Endothelial cell of umbilical vein (primary cell): ENCODE measurements around the gene TBC1D9. TPM values are rescaled to one million over a fixed set of nuclear protein-coding genes. Genes with fewer than 3 reads are reported as not detected.

Experiments
- BruUV-seq: library from RNA; stranded (reverse); fragments of 400-500 nt; replicated peaks from 2 replicates; lab custom pipeline; 2021; lab: Mats Ljungman, UMichigan
- CTCF ChIA-PET: fragments of 300-600, 350-600 bp; sonication (Branson Sonifier 250); formaldehyde crosslinking; loops from one replicate; lab custom pipeline; 2021; ENCODE audit warnings: antibody characterized with exemption, inconsistent platforms; lab: Charles Lee
- POLR2A ChIA-PET: fragments of 300-600, 350-600 bp; sonication (Branson Sonifier 250); formaldehyde crosslinking; loops from one replicate; lab custom pipeline; 2021; ENCODE audit warnings: antibody characterized with exemption, inconsistent platforms; lab: Charles Lee
- DNase-seq: peaks from one replicate; pipeline ENCODE4 v3.0.0-alpha.2; 2011; ENCODE audit warnings: low read depth, low spot score
- FAIRE-seq: peaks from 2 replicates; lab custom pipeline; 2011; peaks lifted over from hg19 to GRCh38; lab: Jason Lieb, UNC
- H2AFZ ChIP-seq: 2 replicates; pipeline ENCODE4 v1.6.0; 2012; ENCODE audit warnings: low read depth, low read length, control low read depth, inconsistent platforms
- H3K27ac ChIP-seq: 2 replicates; pipeline ENCODE4 v1.5.1; 2011; ENCODE audit warnings: low read depth, mild to moderate bottlenecking, control low read depth, low read length, moderate library complexity; ENCODE audit not compliant: insufficient read depth
- H3K27me3 ChIP-seq, 2 experiments: 2 replicates each; pipeline versions ENCODE4 v1.6.0 to v1.6.1; 2011; ENCODE audit warnings: low read length in 2 of 2, mixed read lengths in 1 of 2; ENCODE audit not compliant: control insufficient read depth in 2 of 2, insufficient read depth in 2 of 2
- H3K36me3 ChIP-seq, 2 experiments: 2 replicates in 1 of 2; 3 replicates in 1 of 2; pipeline ENCODE4 v1.5.1; 2011; ENCODE audit warnings: low read length in 2 of 2, mild to moderate bottlenecking in 1 of 2, moderate library complexity in 1 of 2; ENCODE audit not compliant: control insufficient read depth in 2 of 2, insufficient read depth in 2 of 2; ENCODE audit errors: extremely low read depth in 1 of 2
- H3K4me1 ChIP-seq: 3 replicates; pipeline ENCODE4 v1.5.1; 2011; ENCODE audit warnings: mild to moderate bottlenecking, low read length; ENCODE audit not compliant: control insufficient read depth, insufficient read depth; ENCODE audit errors: extremely low read depth
- H3K4me2 ChIP-seq: 2 replicates; pipeline ENCODE4 v1.6.1; 2011; ENCODE audit warnings: low read length, control low read depth, mixed read lengths; ENCODE audit not compliant: insufficient read depth
- H3K4me3 ChIP-seq, 3 experiments: fragments of 200-600 bp in 1 of 3; sonication (generic), shearing (Covaris generic) in 1 of 3; replicated peaks in 1 of 3; 2 replicates each; pipeline ENCODE4 v1.5.1; 2011 to 2016; ENCODE audit warnings: control low read depth in 3 of 3, low read length in 3 of 3, mild to moderate bottlenecking in 2 of 3, inconsistent platforms in 1 of 3, low read depth in 1 of 3, moderate library complexity in 1 of 3; ENCODE audit not compliant: insufficient read depth in 1 of 3
- H3K79me2 ChIP-seq: 2 replicates; pipeline ENCODE4 v1.6.0; 2012; ENCODE audit warnings: low read length, inconsistent platforms; ENCODE audit not compliant: control insufficient read depth, insufficient read depth
- H3K9ac ChIP-seq: replicated peaks from 2 replicates; pipeline ENCODE3; 2011; ENCODE audit warnings: low read length, control low read depth; ENCODE audit not compliant: insufficient read depth; ENCODE audit errors: extremely low read depth
- H3K9me1 ChIP-seq: replicated peaks from 3 replicates; pipeline ENCODE4 v1.6.0; 2011; ENCODE audit warnings: mild to moderate bottlenecking, low read length; ENCODE audit not compliant: control insufficient read depth, insufficient read depth; ENCODE audit errors: extremely low read depth
- H3K9me3 ChIP-seq: replicated peaks from 2 replicates; pipeline ENCODE4 v1.5.1; 2012; ENCODE audit warnings: low read length, inconsistent platforms; ENCODE audit not compliant: control insufficient read depth, insufficient read depth
- H4K20me1 ChIP-seq: replicated peaks from 2 replicates; pipeline ENCODE3; 2011; ENCODE audit warnings: mild to moderate bottlenecking, low read length; ENCODE audit not compliant: control insufficient read depth, insufficient read depth; ENCODE audit errors: extremely low read depth
- EZH2 ChIP-seq: IDR thresholded peaks from 2 replicates; pipeline ENCODE4 v1.6.1; 2012; ENCODE audit warnings: borderline replicate concordance, low read depth, mild to moderate bottlenecking, moderate library complexity, low read length, inconsistent platforms; ENCODE audit not compliant: severe bottlenecking
- FOS ChIP-seq: IDR thresholded peaks from 2 replicates; pipeline ENCODE4 v1.6.1; 2011; ENCODE audit warnings: mild to moderate bottlenecking, low read length, moderate library complexity, borderline replicate concordance; ENCODE audit not compliant: insufficient read depth
- GATA2 ChIP-seq: IDR thresholded peaks from 2 replicates; pipeline ENCODE4 v1.7.0; 2011; ENCODE audit warnings: low read depth, mild to moderate bottlenecking, moderate library complexity, mixed read lengths, low read length; ENCODE audit not compliant: insufficient read length, insufficient read depth
- JUN ChIP-seq: IDR thresholded peaks from 2 replicates; pipeline ENCODE4 v1.6.1; 2011; ENCODE audit warnings: borderline replicate concordance, low read depth; ENCODE audit not compliant: insufficient read length, insufficient read depth
- MYC ChIP-seq: IDR thresholded peaks from one replicate; pipeline ENCODE4 v1.6.1; 2011; ENCODE audit warnings: mild to moderate bottlenecking, low read depth, low read length
- POLR2A ChIP-seq: IDR thresholded peaks from 2 replicates; pipeline ENCODE4 v1.6.1; 2012; ENCODE audit warnings: low read depth, mild to moderate bottlenecking, control low read depth, low read length
- POLR2AphosphoS5 ChIP-seq: IDR thresholded peaks from 2 replicates; pipeline ENCODE4 v1.6.1; 2012; ENCODE audit warnings: low read depth, mild to moderate bottlenecking, control low read depth, low read length, moderate library complexity; ENCODE audit not compliant: insufficient read depth
- dilution Hi-C: fragments of 300-500 bp; cut with MboI; formaldehyde crosslinking; loops from one replicate; pipeline ENCODE4 v1.15.0; 2019; ENCODE audit warnings: low sequenced_read_pairs; ENCODE audit not compliant: extremely low pct_ligation_motif_present
- intact Hi-C: fragments of 100-400 bp; cut with micrococcal nuclease; formaldehyde crosslinking; loops from one replicate; pipeline ENCODE4 v1.10.0; 2022
- polyA plus RNA-seq, 4 experiments: library from polyadenylated mRNA; depleted of rRNA in 3 of 4; stranded (reverse) in 3 of 4; unstranded in 1 of 4; fragments of >200 nt; gene quantifications; 2 replicates each; pipeline versions ENCODE4 v1.2.1 to v1.2.3, GENCODE V29; 2011 to 2012; ENCODE audit warnings: missing spikeins in 1 of 4
- total RNA-seq: library from RNA; stranded (reverse); gene quantifications from 2 replicates; pipeline ENCODE4 v1.2.3, GENCODE V29; 2021
- TF ChIP-seq, protein P1 (sequence below): IDR thresholded peaks from 2 replicates; pipeline ENCODE4 v1.6.1; 2011; ENCODE audit not compliant: insufficient read depth, insufficient read length

Gene TBC1D9
- total and polyA plus RNA-seq, 2 donors (not counting 3 experiments of a cell fraction or from before 2014, with no cell fraction given) = 21.7 to 45.3 TPM

DNA sequence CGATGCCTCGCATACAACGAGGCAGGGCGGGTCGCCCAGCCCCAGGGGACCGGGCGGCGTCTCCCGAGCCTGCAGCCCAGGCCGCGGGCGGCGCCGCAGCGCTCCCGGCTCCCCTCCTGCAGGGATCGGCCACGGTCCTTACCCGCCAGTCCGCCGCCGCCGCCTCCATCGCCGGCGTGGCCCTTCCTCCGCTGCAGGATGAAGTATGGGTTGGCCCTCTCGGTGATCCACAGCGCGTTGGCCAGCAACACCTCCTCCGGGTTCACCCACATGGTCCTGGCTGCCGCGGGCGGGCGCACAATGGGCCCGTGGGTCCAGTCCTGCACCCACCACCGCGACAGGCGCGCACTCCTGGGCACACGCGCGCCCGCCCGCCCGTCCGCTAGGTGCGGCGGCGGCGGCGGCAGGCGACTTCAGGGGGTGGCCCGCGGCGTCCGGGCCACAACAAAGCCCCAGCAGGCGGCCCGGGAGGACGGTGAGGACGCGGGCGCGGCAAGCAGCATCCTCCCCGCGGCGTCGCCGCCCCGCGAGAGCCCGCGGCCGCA is 339 bp downstream of the TBC1D9 start:
- ChIA-PET CTCF (interaction anchor here (0.8 to 1.6 kb wide), 13 partner anchors 13 to 396 kb away, joined by 3 to 9 read pairs (median 4); partner anchors contain the start of gene SCOC), POLR2A (interaction anchor here (1.1 to 1.8 kb wide), 4 partner anchors 8 to 65 kb away, joined by 3 to 17 read pairs (median 4); no protein-coding TSS in a partner anchor)
- no peaks in the 10 kb centered on the region for H3K9me1 ChIP-seq
- H4K20me1 ChIP-seq = no peaks in the 10 kb centered on the region
- peak overlapping the region; percentile 98 for H3K27ac ChIP-seq
- H3K36me3 ChIP-seq = no peaks in the 10 kb centered on the region
- intact Hi-C loops (loop anchor here (1.0 to 5.0 kb wide), 8 partner anchors 19 to 383 kb away; partner anchors contain the start of genes ELMOD2 and SCOC), dilution Hi-C loops (no loop called here)
- H3K9me3 ChIP-seq = no peaks in the 10 kb centered on the region
- FAIRE-seq = peak; percentile 42
- H3K79me2 ChIP-seq = peaks cover 37% of the 10 kb centered on the region
- peak overlapping the region; percentile 69 to 89 (median 79) for H3K4me3 ChIP-seq
- TF ChIP-seq EZH2 (no peak), GATA2 (no peak), MYC (no peak)
- no peaks in the 10 kb centered on the region for H3K27me3 ChIP-seq
- peak overlapping the region; percentile 77 for H2AFZ ChIP-seq
- peak overlapping the region; percentile 95 for H3K4me2 ChIP-seq
- peak overlapping the region; percentile 98 for H3K9ac ChIP-seq
- BruUV-seq = no TSS peak
- peak; percentile 70 for DNase-seq
- H3K4me1 ChIP-seq = peaks cover 14% of the 10 kb centered on the region

DNA sequence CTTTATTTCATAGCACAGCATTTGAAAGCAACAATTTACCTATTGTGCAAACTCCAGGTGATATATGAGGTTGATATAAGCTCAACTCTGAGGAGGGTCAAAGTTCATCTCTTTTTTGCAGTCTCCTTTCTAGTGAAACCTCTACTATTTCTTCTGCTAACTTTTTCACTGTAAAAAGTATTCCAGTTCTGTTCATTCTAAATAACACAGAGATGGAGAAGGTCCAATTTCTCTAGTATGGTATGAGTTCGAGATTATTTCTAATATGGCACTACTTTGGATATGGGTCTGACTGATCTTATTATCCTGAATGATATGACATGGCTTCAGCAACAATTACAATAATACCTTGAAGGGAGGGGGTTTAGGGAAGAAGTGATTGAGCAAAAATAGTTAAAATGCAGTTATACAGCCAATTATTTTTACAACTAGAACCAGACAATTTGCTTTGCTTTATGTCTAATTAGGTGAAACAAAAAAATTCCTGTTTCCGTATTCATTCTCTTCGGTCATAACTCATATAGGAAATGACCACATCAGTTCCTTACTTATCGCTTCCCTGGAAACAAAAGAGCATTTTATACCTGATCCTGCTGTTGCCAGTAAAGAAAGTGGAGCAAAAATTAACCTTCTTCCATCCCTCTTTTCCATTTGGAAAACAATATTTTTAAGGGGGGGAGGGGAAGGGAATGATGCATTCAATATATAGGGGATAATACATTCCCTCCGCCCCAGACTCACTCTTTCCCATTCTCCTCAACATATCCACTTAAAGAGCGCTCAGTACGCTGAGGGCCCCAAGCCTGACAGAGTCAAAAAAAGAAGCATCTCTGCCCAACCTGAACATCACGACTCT is 1.0 kb downstream of the TBC1D9 start:
- dilution Hi-C loops (no loop called here), intact Hi-C loops (loop anchor here (1.0 to 5.0 kb wide), 3 partner anchors 18 to 117 kb away; no protein-coding TSS in a partner anchor)
- Histone ChIP-seq H3K9me3 (no peaks in the 10 kb centered on the region), H3K4me3 (peak overlapping the region; percentile 69 to 89 (median 79)), H3K27ac (peak overlapping the region; percentile 98), H2AFZ (peak overlapping the region; percentile 77), H3K79me2 (peaks cover 41% of the 10 kb centered on the region), H3K9me1 (no peaks in the 10 kb centered on the region), H3K27me3 (no peaks in the 10 kb centered on the region), H3K4me1 (peaks cover 14% of the 10 kb centered on the region), H3K4me2 (peak overlapping the region; percentile 95), H3K36me3 (no peaks in the 10 kb centered on the region), H3K9ac (peak overlapping the region; percentile 98), H4K20me1 (no peaks in the 10 kb centered on the region)
- FAIRE-seq (peak; percentile 47), DNase-seq (peak; percentile 71)
- POLR2A ChIA-PET = no interaction called here
- CTCF ChIA-PET = interaction anchor here (1.8 kb wide), 1 partner anchor 12 kb away, joined by 7 read pairs; no protein-coding TSS in a partner anchor
- no peak for TF ChIP-seq POLR2AphosphoS5
- peak; percentile 29 for TF ChIP-seq FOS
- TF ChIP-seq, protein P1, sequence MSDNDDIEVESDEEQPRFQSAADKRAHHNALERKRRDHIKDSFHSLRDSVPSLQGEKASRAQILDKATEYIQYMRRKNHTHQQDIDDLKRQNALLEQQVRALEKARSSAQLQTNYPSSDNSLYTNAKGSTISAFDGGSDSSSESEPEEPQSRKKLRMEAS = no peak
- peak; percentile 55 for TF ChIP-seq JUN
- peak; percentile 35 for TF ChIP-seq POLR2A
- BruUV-seq = TSS peak; percentile 62
